ENCODE results near the gene ACAA1. TPM values are rescaled to one million over a fixed set of nuclear protein-coding genes. Genes with fewer than 3 reads are reported as not detected.
A peak's percentile ranks its signal among the peaks of the same experiment; 100 is the strongest.
"Not testable (repeated sequence)": the region's sequence is repeated elsewhere in the genome, so short reads cannot be mapped to it uniquely, and the experiment has no call there.

ACAA1 gene
- total RNA-seq, 1 donor from 2014 or later: 81.7 TPM

- Histone ChIP-seq H3K36me3 (no peaks in the 10 kb centered on the region), H3K27me3 (no peaks in the 10 kb centered on the region), H3K4me1 (no peaks in the 10 kb centered on the region), H3K9me3 (no peaks in the 10 kb centered on the region), H3K27ac (no peak overlapping the region), H3K4me3 (no peak overlapping the region)
- ATAC-seq (no peak), DNase-seq (no peak)
- no peak for TF ChIP-seq CTCF (IDR thresholded peaks at IDR 0.05)
- intact Hi-C loops (cut with DNase I): no loop called here
These were observed 48.5 kb downstream of the ACAA1 start for GRCh38 chr3:38088126-38089078.

- intact Hi-C loops (cut with DNase I); H3K4me3 ChIP-seq; H3K9me3 ChIP-seq; H3K27ac ChIP-seq; ATAC-seq; H3K4me1 ChIP-seq; DNase-seq; H3K27me3 ChIP-seq; H3K36me3 ChIP-seq: not testable (repeated sequence)
These were observed 49.6 kb downstream of the ACAA1 start for GRCh38 chr3:38087278-38087677.

DNA sequence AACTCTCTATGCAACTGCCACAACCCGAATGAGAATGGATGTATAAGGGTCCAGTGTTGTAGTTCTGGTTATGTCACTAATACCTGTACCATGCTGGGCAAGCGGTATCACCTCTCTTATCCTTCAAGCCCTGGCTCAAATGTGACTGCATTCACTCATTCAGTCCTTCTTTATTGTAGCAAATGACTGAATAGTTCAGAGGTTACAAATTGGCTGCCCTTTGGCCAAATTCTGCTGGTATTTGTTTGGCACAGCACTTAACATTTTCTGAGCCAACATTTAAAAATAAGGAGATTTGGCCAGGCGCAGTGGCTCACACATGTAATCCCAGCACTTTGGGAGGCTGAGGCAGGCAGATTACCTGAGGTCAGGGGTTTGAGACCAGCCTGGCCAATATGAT, 50.4 kb downstream of the ACAA1 start:
- no peak for ATAC-seq
- Histone ChIP-seq H3K4me3 (no peak overlapping the region), H3K36me3 (no peaks in the 10 kb centered on the region), H3K4me1 (no peaks in the 10 kb centered on the region), H3K27me3 (no peaks in the 10 kb centered on the region), H3K27ac (no peak overlapping the region), H3K9me3 (no peaks in the 10 kb centered on the region)
- DNase-seq: no peak
- no peak for TF ChIP-seq CTCF (IDR thresholded peaks at IDR 0.05)
- intact Hi-C loops (cut with DNase I): no loop called here

DNA sequence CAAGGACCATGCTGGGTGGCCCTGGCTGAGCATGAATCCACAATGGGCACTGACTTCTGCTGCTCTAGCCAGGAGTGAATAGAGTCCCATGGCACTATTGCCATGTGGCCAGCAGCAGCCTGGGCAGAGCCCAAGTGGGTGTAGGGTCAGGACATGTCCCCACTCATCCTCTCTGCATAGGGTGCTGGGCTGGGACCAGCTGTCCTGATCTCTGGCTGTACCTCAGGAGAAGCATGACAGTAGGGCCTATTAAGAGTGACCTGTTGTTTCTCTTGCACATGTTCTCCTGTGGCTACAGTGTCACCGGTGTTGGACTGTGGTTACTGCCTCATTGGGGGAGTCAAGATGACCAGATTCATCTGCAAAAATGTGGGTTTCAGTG, 51.0 kb downstream of the ACAA1 start:
- Histone ChIP-seq H3K36me3 (no peaks in the 10 kb centered on the region), H3K27ac (no peak overlapping the region), H3K9me3 (no peaks in the 10 kb centered on the region), H3K4me3 (no peak overlapping the region), H3K27me3 (no peaks in the 10 kb centered on the region), H3K4me1 (no peaks in the 10 kb centered on the region)
- TF ChIP-seq CTCF (IDR thresholded peaks at IDR 0.05): no peak
- ATAC-seq (peak; percentile 23), DNase-seq (no peak)
- intact Hi-C loops (cut with DNase I): no loop called here

GRCh38 chr3:38085311-38085942, 51.5 kb downstream of the ACAA1 start:
- TF ChIP-seq CTCF (IDR thresholded peaks at IDR 0.05): no peak
- H3K4me1 ChIP-seq: no peaks in the 10 kb centered on the region
- no peak for DNase-seq
- H3K4me3 ChIP-seq: no peak overlapping the region
- no peaks in the 10 kb centered on the region for H3K9me3 ChIP-seq
- no peaks in the 10 kb centered on the region for H3K36me3 ChIP-seq
- intact Hi-C loops (cut with DNase I): no loop called here
- H3K27ac ChIP-seq: no peak overlapping the region
- H3K27me3 ChIP-seq: no peaks in the 10 kb centered on the region
- ATAC-seq: peak; percentile 5
